NCI-H526 treated with DMSO at 0.1 percent for 48 hours (cell line): Measurements from ENCODE around the gene GRAP.
"Not testable (repeated sequence)": the region's sequence is repeated elsewhere in the genome, so short reads cannot be mapped to it uniquely, and the experiment has no call there.

Experiments
- DNase-seq: peaks from one replicate; lab custom pipeline; 2025; lab: John Stamatoyannopoulos, UW

GRAP gene

GRCh38 chr17:19042369-19042768, 4.4 kb downstream of the GRAP start:
- DNase-seq, result not testable (repeated sequence)

GRCh38 chr17:19041871-19042270, 4.9 kb downstream of the GRAP start:
- DNase-seq, result not testable (repeated sequence)

GRCh38 chr17:19040350-19040749, 6.4 kb downstream of the GRAP start:
- not testable (repeated sequence) for DNase-seq

GRCh38 chr17:19038730-19039129, 8.0 kb downstream of the GRAP start:
- DNase-seq, result not testable (repeated sequence)

- DNase-seq, result not testable (repeated sequence)
Observed at GRCh38 chr17:19038007-19038406, 8.8 kb downstream of the GRAP start.

- not testable (repeated sequence) for DNase-seq
Observed at GRCh38 chr17:19037547-19037946, 9.2 kb downstream of the GRAP start.

- DNase-seq, result not testable (repeated sequence)
Observed at GRCh38 chr17:19036186-19036585, 10.6 kb downstream of the GRAP start.

- not testable (repeated sequence) for DNase-seq
Observed at GRCh38 chr17:19032377-19032988, 14.3 kb downstream of the GRAP start.

GRCh38 chr17:19031729-19032128, 15.0 kb downstream of the GRAP start:
- not testable (repeated sequence) for DNase-seq

GRCh38 chr17:19030771-19031449, 15.8 kb downstream of the GRAP start:
- DNase-seq, result not testable (repeated sequence)

- DNase-seq, result not testable (repeated sequence)
Observed at GRCh38 chr17:19029740-19030139, 17.0 kb downstream of the GRAP start.

GRCh38 chr17:19028671-19029070, 18.1 kb downstream of the GRAP start:
- not testable (repeated sequence) for DNase-seq

- DNase-seq, result no peak
Observed at GRCh38 chr17:19024101-19025078, 22.4 kb downstream of the GRAP start.

GRCh38 chr17:19023209-19023999, 23.4 kb downstream of the GRAP start:
- DNase-seq, result no peak

- DNase-seq, result no peak
Observed at GRCh38 chr17:19022747-19023146, 24.0 kb downstream of the GRAP start.

- no peak for DNase-seq
Observed at GRCh38 chr17:19022128-19022527, 24.6 kb downstream of the GRAP start.

- DNase-seq, result no peak
Observed at GRCh38 chr17:19021622-19022083, 25.1 kb downstream of the GRAP start.

GRCh38 chr17:19021011-19021621, 25.6 kb downstream of the GRAP start:
- DNase-seq, result not testable (repeated sequence)

GRCh38 chr17:19020016-19020415, 26.7 kb downstream of the GRAP start:
- DNase-seq, result no peak

- no peak for DNase-seq
Observed at GRCh38 chr17:19019041-19019941, 27.5 kb downstream of the GRAP start.
